Esophagus squamous epithelium (tissue), 4 donors: ENCODE data around the gene WSCD2.

ENCODE experiments used
- POLR2A ChIP-seq, 4 donors: fragments of 450-650 bp; IDR thresholded peaks; one replicate each; pipeline ENCODE4 v1.6.1; 2017; ENCODE audit warnings: antibody characterized with exemption in 4 of 4, mild to moderate bottlenecking in 4 of 4, moderate library complexity in 3 of 4
- TF ChIP-seq, protein P1 (sequence below), 6 experiments: fragments of 450-650 bp in 4 of 6; fragments of 200-600 bp in 2 of 6; sonication (generic) in 2 of 6; IDR thresholded peaks; one replicate each; pipeline ENCODE4 v1.5.1; 2016 to 2019; ENCODE audit warnings: antibody characterized with exemption in 6 of 6, mild to moderate bottlenecking in 4 of 6, moderate library complexity in 4 of 6

DNA sequence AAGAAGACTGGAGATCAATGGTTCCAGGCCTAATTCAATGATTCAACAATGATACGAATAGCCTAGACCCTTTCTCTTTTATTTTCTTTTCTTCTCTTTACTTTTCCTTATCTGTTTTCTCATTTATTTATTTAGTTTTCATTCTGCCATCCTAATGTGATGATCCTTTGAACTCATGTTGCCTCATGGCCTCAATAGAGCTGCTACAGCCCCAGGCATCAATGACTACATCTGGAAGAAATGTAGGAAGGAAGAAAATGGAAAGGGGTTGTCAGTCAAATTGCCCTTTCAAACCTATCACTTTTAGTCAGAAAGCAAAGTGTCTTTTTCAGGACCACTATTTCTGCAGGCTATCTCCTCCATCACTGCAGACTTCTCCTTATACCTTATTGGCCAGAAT lies 140.1 kb downstream of the WSCD2 start:
- TF ChIP-seq POLR2A (IDR thresholded peaks at IDR 0.05), result no peak
- TF ChIP-seq, protein P1, sequence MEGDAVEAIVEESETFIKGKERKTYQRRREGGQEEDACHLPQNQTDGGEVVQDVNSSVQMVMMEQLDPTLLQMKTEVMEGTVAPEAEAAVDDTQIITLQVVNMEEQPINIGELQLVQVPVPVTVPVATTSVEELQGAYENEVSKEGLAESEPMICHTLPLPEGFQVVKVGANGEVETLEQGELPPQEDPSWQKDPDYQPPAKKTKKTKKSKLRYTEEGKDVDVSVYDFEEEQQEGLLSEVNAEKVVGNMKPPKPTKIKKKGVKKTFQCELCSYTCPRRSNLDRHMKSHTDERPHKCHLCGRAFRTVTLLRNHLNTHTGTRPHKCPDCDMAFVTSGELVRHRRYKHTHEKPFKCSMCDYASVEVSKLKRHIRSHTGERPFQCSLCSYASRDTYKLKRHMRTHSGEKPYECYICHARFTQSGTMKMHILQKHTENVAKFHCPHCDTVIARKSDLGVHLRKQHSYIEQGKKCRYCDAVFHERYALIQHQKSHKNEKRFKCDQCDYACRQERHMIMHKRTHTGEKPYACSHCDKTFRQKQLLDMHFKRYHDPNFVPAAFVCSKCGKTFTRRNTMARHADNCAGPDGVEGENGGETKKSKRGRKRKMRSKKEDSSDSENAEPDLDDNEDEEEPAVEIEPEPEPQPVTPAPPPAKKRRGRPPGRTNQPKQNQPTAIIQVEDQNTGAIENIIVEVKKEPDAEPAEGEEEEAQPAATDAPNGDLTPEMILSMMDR (IDR thresholded peaks at IDR 0.05), result no peak
